Epithelial cell of prostate (primary cell): ENCODE measurements around the gene SPCS3.
A peak's percentile ranks its signal among the peaks of the same experiment; 100 is the strongest.
"Not testable (repeated sequence)": the region's sequence is repeated elsewhere in the genome, so short reads cannot be mapped to it uniquely, and the experiment has no call there.

Experiments used
- DNase-seq: peaks from one replicate; pipeline ENCODE4 v3.0.0-alpha.2; 2011; ENCODE audit warnings: low read depth, low spot score
- H3K27ac ChIP-seq: fragments of 450-650 bp; 2 replicates; pipeline ENCODE4 v1.5.1; 2017; ENCODE audit warnings: mild to moderate bottlenecking

SPCS3 gene

DNA sequence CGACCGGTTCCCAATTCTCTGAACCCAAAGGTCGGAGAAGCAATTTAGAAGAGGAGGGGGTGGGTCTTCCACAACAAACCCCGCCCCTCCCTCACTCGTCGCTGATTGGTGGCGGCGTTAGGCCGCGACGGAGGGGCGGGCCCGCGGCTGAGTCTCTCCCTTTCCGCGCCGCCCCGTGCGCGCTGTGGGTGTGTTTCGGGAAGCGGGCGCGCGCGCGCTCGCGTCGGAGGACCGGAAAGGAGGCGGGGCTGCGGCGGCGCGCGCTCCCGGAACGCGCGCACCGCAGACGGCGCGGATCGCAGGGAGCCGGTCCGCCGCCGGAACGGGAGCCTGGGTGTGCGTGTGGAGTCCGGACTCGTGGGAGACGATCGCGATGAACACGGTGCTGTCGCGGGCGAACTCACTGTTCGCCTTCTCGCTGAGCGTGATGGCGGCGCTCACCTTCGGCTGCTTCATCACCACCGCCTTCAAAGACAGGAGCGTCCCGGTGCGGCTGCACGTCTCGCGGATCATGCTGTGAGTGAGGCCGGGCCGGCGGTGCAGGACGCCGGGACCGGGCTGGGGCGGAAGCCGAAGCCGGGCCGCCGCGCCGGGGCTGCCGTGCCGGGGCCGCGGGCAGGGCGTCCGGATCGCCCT lies at the start of gene SPCS3:
SPCS3 (plus strand) TSS at position 263 of the 636 bp plus-strand sequence; CDS start at position 374, 111 bp downstream.
- DNase-seq: peak; percentile 61

DNA sequence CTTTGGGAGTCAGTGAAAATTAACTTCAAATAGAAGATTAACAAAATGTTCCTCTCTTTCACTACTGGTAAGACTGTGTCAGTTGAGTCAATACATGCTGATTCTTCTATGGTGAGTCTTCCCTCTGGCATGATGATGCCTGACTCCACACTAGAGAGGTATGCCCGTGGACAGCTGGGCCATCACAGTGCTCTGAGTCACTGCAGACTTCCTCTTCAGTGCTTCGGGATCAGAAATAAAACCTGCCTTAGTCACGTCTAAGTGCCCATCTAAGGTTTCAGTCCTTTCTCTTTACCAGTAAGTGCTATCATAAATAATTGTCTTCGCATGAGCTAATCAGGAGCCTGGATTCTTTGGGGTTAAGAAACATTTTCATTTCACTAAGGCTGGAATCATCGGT lies 49.1 kb upstream of the SPCS3 start:
- peak overlapping the region; percentile 77 for H3K27ac ChIP-seq
- peak; percentile 97 for DNase-seq

More for the DNA sequence above, at the start of gene SPCS3:
- peak within 1 kb of the TSS; percentile 96 for H3K27ac ChIP-seq

DNA sequence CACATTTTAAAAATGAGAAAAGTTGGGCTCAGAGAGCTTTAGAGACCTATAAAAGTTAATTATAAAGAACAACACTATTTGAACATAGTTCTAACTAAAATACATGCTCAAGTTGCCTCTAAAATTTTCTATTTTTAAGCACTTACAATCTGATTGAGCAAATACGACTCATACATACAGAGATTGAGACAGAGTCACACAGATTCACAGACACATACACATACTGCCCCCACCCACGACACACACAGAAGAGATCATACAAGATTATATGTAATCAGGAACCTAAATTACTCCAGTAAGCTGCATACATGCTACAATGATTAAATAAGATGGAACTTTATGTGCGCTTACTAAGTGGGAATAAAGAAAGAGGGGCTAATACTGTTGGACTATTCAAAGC lies 48.0 kb upstream of the SPCS3 start:
- peak; percentile 18 for DNase-seq
- peak overlapping the region; percentile 77 for H3K27ac ChIP-seq

GRCh38 chr4:176272799-176273198 lies 47.0 kb upstream of the SPCS3 start:
- no peak overlapping the region for H3K27ac ChIP-seq
- no peak for DNase-seq

DNA sequence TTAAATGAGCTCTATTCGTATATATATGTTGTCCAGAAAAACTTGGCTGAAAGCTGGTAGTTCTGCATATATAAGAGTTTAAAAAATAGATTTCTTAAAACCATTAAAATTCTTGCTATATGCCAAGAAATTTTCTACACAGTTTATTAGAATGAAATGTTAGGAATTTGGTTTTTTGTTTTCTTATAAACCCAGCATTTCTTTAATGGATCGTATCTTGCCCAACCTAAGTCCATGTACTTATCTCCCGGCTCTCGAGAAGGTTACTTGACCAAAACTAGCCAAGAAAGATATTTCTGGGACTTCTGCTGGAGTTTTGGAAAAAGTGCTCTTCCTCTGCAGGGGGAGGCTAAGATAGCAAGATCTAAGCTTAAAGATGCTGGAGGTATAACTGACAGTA lies 46.0 kb upstream of the SPCS3 start:
- no peak for DNase-seq

DNA sequence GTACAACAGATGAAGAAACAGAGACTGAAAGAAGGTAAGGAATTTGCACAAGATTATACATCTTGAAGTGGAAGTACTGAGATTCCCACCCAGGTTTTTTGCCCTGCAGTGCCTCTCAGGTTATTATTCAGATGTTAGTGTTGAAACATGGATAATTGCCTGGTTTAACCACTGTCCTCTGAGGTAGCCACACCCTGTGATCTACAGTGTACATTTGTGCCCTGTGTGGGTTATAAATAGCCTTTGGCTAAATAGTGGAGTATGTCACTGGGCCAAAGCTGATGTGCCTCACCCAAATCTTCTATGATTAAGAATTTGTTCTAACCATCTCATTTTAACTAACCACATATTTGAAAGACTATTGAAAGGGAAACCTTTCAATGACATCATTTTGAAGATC lies 45.3 kb upstream of the SPCS3 start:
- peak overlapping the region; percentile 38 for H3K27ac ChIP-seq
- peak; percentile 33 for DNase-seq

More for the DNA sequence above, 46.0 kb upstream of the SPCS3 start:
- peak overlapping the region; percentile 38 for H3K27ac ChIP-seq

DNA sequence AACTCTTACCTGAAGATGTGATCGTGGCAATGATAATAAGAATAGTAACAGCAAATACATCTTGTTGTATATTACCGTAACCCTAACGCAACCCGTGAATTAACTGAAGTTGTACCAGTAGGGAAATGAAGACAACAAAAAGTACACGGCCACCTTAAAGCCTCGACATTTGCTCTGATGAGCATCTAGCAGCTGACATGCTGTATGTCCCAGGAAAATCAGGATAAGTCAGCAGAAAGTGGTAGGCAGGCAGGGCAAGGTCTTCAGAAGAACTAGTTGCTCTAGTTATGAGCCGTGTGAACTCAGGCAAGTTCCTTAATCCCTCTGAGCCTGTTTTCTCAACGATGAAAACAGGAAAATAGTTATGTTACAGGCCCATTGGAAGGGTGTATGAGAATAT lies 43.1 kb upstream of the SPCS3 start:
- no peak overlapping the region for H3K27ac ChIP-seq
- DNase-seq: no peak

GRCh38 chr4:176277162-176277904 lies 42.4 kb upstream of the SPCS3 start:
- no peak overlapping the region for H3K27ac ChIP-seq
- no peak for DNase-seq

DNA sequence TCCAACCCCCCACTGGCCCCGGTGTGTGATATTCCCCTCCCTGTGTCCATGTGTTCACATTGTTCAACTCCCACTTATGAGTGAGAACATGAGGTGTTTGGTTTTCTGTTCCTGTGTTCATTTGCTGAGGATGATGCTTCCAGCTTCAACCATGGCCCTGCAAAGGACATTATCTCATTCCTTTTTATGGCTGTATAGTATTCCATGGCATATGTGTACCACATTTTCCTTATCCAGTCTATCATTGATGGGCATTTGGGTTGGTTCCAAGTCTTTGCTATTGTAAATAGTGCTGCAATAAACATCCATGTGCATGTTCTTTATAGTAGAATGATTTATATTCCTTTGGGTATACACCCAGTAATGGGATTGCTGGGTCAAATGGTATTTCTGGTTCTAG lies 40.2 kb upstream of the SPCS3 start:
- not testable (repeated sequence) for H3K27ac ChIP-seq, DNase-seq

GRCh38 chr4:176286728-176287127 lies 33.0 kb upstream of the SPCS3 start:
- no peak for DNase-seq
- no peak overlapping the region for H3K27ac ChIP-seq

DNA sequence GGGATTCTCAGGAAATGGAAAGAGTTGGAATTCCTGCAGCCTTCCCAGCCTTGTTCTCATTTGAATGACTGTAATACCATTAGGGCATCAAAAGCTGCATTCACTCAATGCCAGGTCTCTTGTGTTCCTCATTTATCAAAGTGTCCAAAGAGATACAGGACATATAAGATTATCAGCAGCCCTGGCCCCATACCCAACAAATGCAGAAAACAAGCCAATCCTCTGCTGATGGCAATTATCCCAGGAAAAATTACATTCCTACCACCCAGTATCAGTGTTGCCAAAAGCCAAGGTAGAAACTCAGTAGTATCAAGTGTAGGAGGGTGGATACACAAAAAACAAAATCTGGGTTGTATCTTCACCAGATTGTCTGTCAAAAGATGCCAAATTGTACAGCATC lies 32.2 kb upstream of the SPCS3 start:
- no peak overlapping the region for H3K27ac ChIP-seq
- no peak for DNase-seq

GRCh38 chr4:176288020-176288419 lies 31.7 kb upstream of the SPCS3 start:
- no peak for DNase-seq

DNA sequence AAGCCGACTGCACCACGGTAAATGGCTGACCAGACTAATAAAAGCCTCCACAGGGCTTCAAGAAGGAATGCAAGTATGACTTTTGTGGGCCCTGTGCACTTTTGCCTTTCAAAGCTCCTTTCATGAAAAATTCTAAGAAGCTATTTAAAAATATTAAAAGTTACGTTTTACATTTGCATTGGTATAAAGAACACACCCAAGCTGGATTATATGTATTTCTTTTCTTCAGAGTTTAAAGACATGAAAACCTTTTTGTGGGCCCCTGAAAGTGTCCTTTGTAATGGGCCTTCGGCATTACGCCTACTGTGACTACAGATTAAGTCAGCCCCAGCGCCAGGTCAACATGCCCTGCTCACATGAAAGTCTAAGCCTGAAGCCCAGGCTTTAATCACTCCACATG lies 30.2 kb upstream of the SPCS3 start:
- DNase-seq: no peak
- H3K27ac ChIP-seq: no peak overlapping the region

More at GRCh38 chr4:176288020-176288419, 31.7 kb upstream of the SPCS3 start:
- no peak overlapping the region for H3K27ac ChIP-seq

DNA sequence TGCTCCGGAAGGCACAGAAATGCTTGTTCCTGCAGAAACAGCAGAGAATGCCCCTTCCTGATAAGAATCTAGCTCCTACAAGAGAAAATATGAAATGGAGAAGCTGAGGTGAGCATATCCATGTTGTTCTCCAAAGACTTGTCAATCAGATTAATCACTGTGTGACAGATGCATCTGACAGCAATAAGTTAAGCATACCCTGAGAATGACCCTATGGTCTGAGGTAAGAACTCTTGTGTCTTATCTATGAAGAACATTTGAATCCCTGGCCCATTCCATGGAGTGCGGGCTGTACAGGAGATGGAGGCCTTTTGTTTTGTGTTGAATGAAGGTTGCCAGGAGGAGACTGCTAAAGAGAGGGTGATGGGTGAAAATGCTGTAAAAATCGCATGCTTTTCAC lies 29.2 kb upstream of the SPCS3 start:
- no peak for DNase-seq
- no peak overlapping the region for H3K27ac ChIP-seq

GRCh38 chr4:176291748-176292147 lies 28.0 kb upstream of the SPCS3 start:
- no peak for DNase-seq
- no peak overlapping the region for H3K27ac ChIP-seq

- no peak overlapping the region for H3K27ac ChIP-seq
- no peak for DNase-seq
Measured at GRCh38 chr4:176292920-176293319, 26.8 kb upstream of the SPCS3 start.

DNA sequence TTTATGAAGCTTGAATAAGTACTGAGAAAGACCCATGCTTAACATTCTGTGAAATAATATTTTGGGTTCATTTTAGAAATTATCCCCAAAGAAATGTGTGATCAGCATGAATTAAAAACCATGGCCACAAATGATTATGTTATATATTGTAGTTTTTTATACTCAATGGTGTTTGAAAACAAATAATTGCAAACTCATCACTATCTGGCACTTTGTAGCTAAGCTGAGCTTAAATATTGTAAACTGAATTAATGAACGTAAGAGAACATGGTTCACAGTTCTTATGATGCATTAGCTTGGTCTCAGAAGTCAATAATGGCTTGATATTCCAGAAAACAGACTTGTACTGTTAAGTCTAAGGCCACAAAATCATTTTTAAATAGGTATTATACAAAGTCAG lies 26.1 kb upstream of the SPCS3 start:
- no peak overlapping the region for H3K27ac ChIP-seq
- DNase-seq: no peak

- not testable (repeated sequence) for H3K27ac ChIP-seq, DNase-seq
Measured at GRCh38 chr4:176295907-176296306, 23.9 kb upstream of the SPCS3 start.

DNA sequence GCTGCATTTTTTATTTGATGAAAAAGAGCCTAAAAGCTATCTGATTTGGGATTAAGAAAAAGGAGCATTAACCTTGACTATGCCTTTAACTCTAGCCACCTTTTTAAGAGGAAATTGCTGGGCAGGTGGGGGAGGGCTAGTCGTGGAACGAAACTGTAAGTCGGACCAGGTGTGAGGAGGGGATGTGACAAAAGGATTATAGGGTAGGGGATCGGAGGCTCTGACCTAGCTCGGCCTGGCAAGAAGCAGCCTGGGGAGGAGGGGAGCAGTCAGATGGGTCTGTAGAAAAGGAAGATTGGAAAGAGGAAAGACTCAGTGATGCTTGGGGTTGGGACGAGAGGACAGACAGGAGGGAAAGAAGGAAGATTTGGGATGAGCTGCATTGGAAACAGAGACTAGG lies 21.1 kb upstream of the SPCS3 start:
- no peak for DNase-seq

DNA sequence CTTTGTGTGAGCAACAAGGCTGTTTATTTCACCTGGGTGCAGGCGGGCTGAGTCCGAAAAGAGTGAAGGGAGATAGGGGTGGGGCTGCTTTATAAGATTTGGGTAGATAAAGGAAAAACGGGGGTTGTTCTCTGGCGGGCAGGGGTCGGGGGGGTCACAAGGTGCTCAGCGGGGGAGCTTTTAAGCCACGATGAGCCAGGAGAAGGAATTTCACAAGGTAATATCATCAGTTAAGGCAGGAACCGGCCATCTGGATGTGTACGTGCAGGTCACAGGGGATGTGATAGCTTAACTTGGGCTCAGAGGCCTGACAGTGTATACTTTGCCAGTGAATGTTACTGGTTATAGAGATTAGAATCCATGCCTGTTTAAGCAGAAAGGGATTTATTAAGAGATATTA lies 19.7 kb upstream of the SPCS3 start:
- no peak overlapping the region for H3K27ac ChIP-seq
- no peak for DNase-seq

More for the DNA sequence above, 21.1 kb upstream of the SPCS3 start:
- H3K27ac ChIP-seq: no peak overlapping the region

DNA sequence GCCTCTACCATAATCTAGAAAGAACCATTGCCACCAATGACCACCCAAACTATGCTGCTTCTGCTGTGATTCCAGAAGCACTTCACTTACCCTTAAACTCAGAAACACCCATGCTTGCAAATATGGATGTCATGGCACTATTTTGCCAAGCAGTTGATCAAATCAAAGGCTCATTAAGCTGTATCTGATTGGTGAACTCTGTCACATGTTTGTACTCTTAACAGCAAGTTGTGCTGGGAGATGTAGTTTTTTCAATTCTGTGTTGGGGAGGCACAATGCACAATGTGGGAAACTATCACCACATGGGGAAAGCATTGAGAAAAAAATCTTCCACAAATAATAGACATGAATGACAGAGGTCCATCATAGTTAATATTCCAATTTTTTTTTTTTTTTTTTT lies 19.2 kb upstream of the SPCS3 start:
- no peak for DNase-seq
- H3K27ac ChIP-seq: no peak overlapping the region
